Measurements from ENCODE around the gene SENP7.
"Not testable (repeated sequence)": the region's sequence is repeated elsewhere in the genome, so short reads cannot be mapped to it uniquely, and the experiment has no call there.

- TF ChIP-seq POLR2A (IDR thresholded peaks at IDR 0.05; ENCODE audit: low read length); GATA1 (IDR thresholded peaks at IDR 0.05; ENCODE audit: low read depth, low read length): not testable (repeated sequence)
Measured at GRCh38 chr3:101468676-101469075, 44.3 kb downstream of the SENP7 start.
